IMR-90 (cell line): ENCODE measurements around the gene PTCD1. TPM values are rescaled to one million over a fixed set of nuclear protein-coding genes. Genes with fewer than 3 reads are reported as not detected.

Experiments used
- ATAC-seq: fragments of 200-7000 bp; cut with Tn5 transposase; 2 replicates; pipeline ENCODE4 v1.9.1; 2020; ENCODE audit warnings: low read depth, mild to moderate bottlenecking, moderate library complexity
- BruUV-seq: library from RNA; stranded (reverse); fragments of 400-500 nt; replicated peaks from 2 replicates; lab custom pipeline; 2021; lab: Mats Ljungman, UMichigan
- CTCF ChIA-PET: fragments of 300-600 bp; formaldehyde crosslinking; extraction: SDS; loops from one replicate; lab custom pipeline; 2021; ENCODE audit warnings: antibody characterized with exemption; lab: Yijun Ruan, JAX
- POLR2A ChIA-PET: fragments of 300-600 bp; sonication (Branson Sonifier 250); formaldehyde crosslinking; loops from one replicate; lab custom pipeline; 2022; ENCODE audit warnings: antibody characterized with exemption; ENCODE audit not compliant: unreplicated experiment; lab: Charles Lee
- DNase-seq: peaks from one replicate; pipeline ENCODE4 v3.0.0; 2013
- H2AFZ ChIP-seq: replicated peaks from 2 replicates; pipeline ENCODE3; 2013; ENCODE audit warnings: low read length, mild to moderate bottlenecking; ENCODE audit not compliant: poor library complexity
- H2AK5ac ChIP-seq: 2 replicates; pipeline ENCODE4 v1.6.1; 2013; ENCODE audit warnings: low read depth, low read length, inconsistent platforms
- H2AK9ac ChIP-seq: replicated peaks from 2 replicates; pipeline ENCODE3; 2013; ENCODE audit warnings: mild to moderate bottlenecking, low read depth, low read length, moderate library complexity; ENCODE audit not compliant: poor library complexity
- H2BK120ac ChIP-seq: 2 replicates; pipeline ENCODE4 v1.6.1; 2013; ENCODE audit warnings: low read depth, low read length, inconsistent platforms
- H2BK15ac ChIP-seq: 3 replicates; pipeline ENCODE4 v1.6.1; 2013; ENCODE audit warnings: low read depth, low read length, inconsistent platforms
- H2BK20ac ChIP-seq: 2 replicates; pipeline ENCODE4 v1.6.1; 2013; ENCODE audit warnings: low read depth, mild to moderate bottlenecking, inconsistent platforms, low read length, moderate library complexity
- H2BK5ac ChIP-seq: 2 replicates; pipeline ENCODE4 v1.6.1; 2013; ENCODE audit warnings: mild to moderate bottlenecking, low read depth, low read length, inconsistent platforms; ENCODE audit not compliant: poor library complexity, severe bottlenecking
- H3K14ac ChIP-seq: replicated peaks from 2 replicates; pipeline ENCODE4 v1.6.1; 2013; ENCODE audit warnings: low read depth, low read length, inconsistent platforms
- H3K18ac ChIP-seq: 2 replicates; pipeline ENCODE4 v1.6.1; 2013; ENCODE audit warnings: low read depth, low read length, control low read depth
- H3K23ac ChIP-seq: 2 replicates; pipeline ENCODE4 v1.6.1; 2013; ENCODE audit warnings: low read depth, low read length, inconsistent platforms
- H3K27ac ChIP-seq: 2 replicates; pipeline ENCODE4 v1.5.1; 2013; ENCODE audit warnings: mild to moderate bottlenecking, control low read depth, low read length; ENCODE audit not compliant: insufficient read depth
- H3K27me3 ChIP-seq: 2 replicates; pipeline ENCODE4 v1.6.1; 2013; ENCODE audit warnings: low read length; ENCODE audit not compliant: control insufficient read depth, insufficient read depth
- H3K36me3 ChIP-seq: 2 replicates; pipeline ENCODE4 v1.6.1; 2013; ENCODE audit warnings: low read length, mixed read lengths; ENCODE audit not compliant: control insufficient read depth, insufficient read depth
- H3K4ac ChIP-seq: 2 replicates; pipeline ENCODE4 v1.6.1; 2013; ENCODE audit warnings: low read depth, low read length, inconsistent platforms
- H3K4me1 ChIP-seq: 2 replicates; pipeline ENCODE4 v1.6.1; 2013; ENCODE audit warnings: low read length, mixed read lengths; ENCODE audit not compliant: control insufficient read depth, insufficient read depth
- H3K4me2 ChIP-seq: 2 replicates; pipeline ENCODE4 v1.6.1; 2013; ENCODE audit warnings: low read depth, mild to moderate bottlenecking, control low read depth, low read length, moderate library complexity
- H3K4me3 ChIP-seq: 2 replicates; pipeline ENCODE4 v1.5.1; 2013; ENCODE audit warnings: low read depth, mild to moderate bottlenecking, control low read depth, low read length, moderate library complexity; ENCODE audit not compliant: insufficient read depth
- H3K56ac ChIP-seq: 2 replicates; pipeline ENCODE4 v1.6.1; 2013; ENCODE audit warnings: low read length, inconsistent platforms; ENCODE audit not compliant: insufficient read depth; ENCODE audit errors: extremely low read depth
- H3K79me1 ChIP-seq, 2 experiments: 2 replicates each; pipeline ENCODE4 v1.6.1; 2013; ENCODE audit warnings: low read length in 2 of 2, inconsistent platforms in 1 of 2, low read depth in 1 of 2
- H3K9ac ChIP-seq: 2 replicates; pipeline ENCODE4 v1.6.1; 2013; ENCODE audit warnings: low read depth, low read length, control low read depth
- H3K9me1 ChIP-seq: 2 replicates; pipeline ENCODE4 v1.6.1; 2013; ENCODE audit warnings: low read length, inconsistent platforms; ENCODE audit not compliant: insufficient read depth
- H3K9me3 ChIP-seq: 2 replicates; pipeline ENCODE4 v1.6.1; 2013; ENCODE audit warnings: low read length; ENCODE audit not compliant: control insufficient read depth, insufficient read depth
- H4K20me1 ChIP-seq: 2 replicates; pipeline ENCODE4 v1.6.1; 2013; ENCODE audit warnings: low read length, inconsistent platforms; ENCODE audit not compliant: insufficient read depth
- H4K5ac ChIP-seq: 2 replicates; pipeline ENCODE4 v1.6.1; 2013; ENCODE audit warnings: mild to moderate bottlenecking, low read depth, low read length, control low read depth
- H4K8ac ChIP-seq, 2 experiments: 2 replicates each; pipeline ENCODE4 v1.6.1; 2013; ENCODE audit warnings: low read depth in 2 of 2, low read length in 2 of 2, control low read depth in 1 of 2, inconsistent platforms in 1 of 2
- H4K91ac ChIP-seq: 2 replicates; pipeline ENCODE4 v1.6.1; 2013; ENCODE audit warnings: low read depth, low read length, inconsistent platforms; ENCODE audit not compliant: insufficient read depth
- BHLHE40 ChIP-seq: fragments of 150-350 bp; IDR thresholded peaks from 2 replicates; pipeline ENCODE4 v1.6.1; 2016; ENCODE audit warnings: mild to moderate bottlenecking, low read depth, low read length
- CEBPB ChIP-seq: IDR thresholded peaks from 2 replicates; pipeline ENCODE4 v1.6.1; 2012; ENCODE audit warnings: low read depth, low read length, improper control_type of control experiment
- CHD1 ChIP-seq: IDR thresholded peaks from 2 replicates; pipeline ENCODE4 v1.6.1; 2012; ENCODE audit warnings: low read depth, low read length, improper control_type of control experiment
- FOS ChIP-seq: fragments of 150-350 bp; IDR thresholded peaks from 2 replicates; pipeline ENCODE4 v1.6.1; 2016; ENCODE audit warnings: low read depth, low read length
- MAFK ChIP-seq: IDR thresholded peaks from 2 replicates; pipeline ENCODE4 v1.6.1; 2012; ENCODE audit warnings: low read depth, low read length, improper control_type of control experiment
- MAZ ChIP-seq: IDR thresholded peaks from 2 replicates; pipeline ENCODE4 v1.6.1; 2012; ENCODE audit warnings: low read depth, mild to moderate bottlenecking, low read length, improper control_type of control experiment, moderate library complexity, borderline replicate concordance
- NFE2L2 ChIP-seq: fragments of 150-350 bp; IDR thresholded peaks from 2 replicates; pipeline ENCODE4 v1.6.1; 2016; ENCODE audit warnings: low read depth, mild to moderate bottlenecking, low read length
- POLR2A ChIP-seq: IDR thresholded peaks from 2 replicates; pipeline ENCODE4 v1.6.1; 2012; ENCODE audit warnings: mild to moderate bottlenecking, low read depth, low read length
- RAD21 ChIP-seq: IDR thresholded peaks from 2 replicates; pipeline ENCODE4 v1.6.1; 2012; ENCODE audit warnings: low read length, improper control_type of control experiment
- RCOR1 ChIP-seq: IDR thresholded peaks from 2 replicates; pipeline ENCODE4 v1.6.1; 2012; ENCODE audit warnings: mild to moderate bottlenecking, low read length, improper control_type of control experiment; ENCODE audit not compliant: insufficient replicate concordance
- RFX5 ChIP-seq: IDR thresholded peaks from 2 replicates; pipeline ENCODE4 v1.8.0; 2012; ENCODE audit warnings: low read depth, mild to moderate bottlenecking, low read length, moderate library complexity
- SMC3 ChIP-seq: fragments of 150-350 bp; IDR thresholded peaks from 2 replicates; pipeline ENCODE4 v1.6.1; 2016; ENCODE audit warnings: low read depth, mild to moderate bottlenecking, antibody characterized with exemption, low read length, moderate library complexity
- WGBS, 2 experiments: methylation state at CpG; one replicate each; pipeline versions ENCODE4 v1.1.5 to v1.1.7; 2013; ENCODE audit warnings: missing lambda C conversion rate in 2 of 2; ENCODE audit not compliant: insufficient read length in 1 of 2; ENCODE audit errors: extremely low coverage in 2 of 2; 5-methylcytosine and 5-hydroxymethylcytosine counted together
- dilution Hi-C: fragments of 300-500 bp; cut with HindIII; formaldehyde crosslinking; loops from one replicate; pipeline ENCODE4 v1.14.3; 2018; ENCODE audit warnings: low sequenced_read_pairs; ENCODE audit not compliant: unreplicated experiment
- in situ Hi-C: fragments of 300-500 bp; cut with MboI; formaldehyde crosslinking; loops from 3 replicates; pipeline ENCODE4 v1.14.3; 2019; ENCODE audit warnings: low sequenced_read_pairs, inconsistent platforms, mixed read lengths
- intact Hi-C: fragments of 100-400 bp; cut with micrococcal nuclease; formaldehyde crosslinking; loops from 2 replicates; pipeline ENCODE4 v1.10.0; 2022
- polyA plus RNA-seq, 3 experiments: library from polyadenylated mRNA; depleted of rRNA; stranded (reverse); fragments of >200 nt; gene quantifications; 2 replicates each; pipeline ENCODE4 v1.2.3, GENCODE V29; 2012; ENCODE audit warnings: low replicate concordance in 1 of 3
- total RNA-seq: library from RNA; depleted of rRNA; stranded (reverse); fragments of >200 nt; gene quantifications from 2 replicates; pipeline ENCODE4 v1.2.3, GENCODE V29; 2012
- TF ChIP-seq, protein P1 (sequence below): conservative IDR thresholded peaks from 2 replicates; pipeline ENCODE4 v1.5.1; 2012; ENCODE audit warnings: mild to moderate bottlenecking, low read depth, low read length, improper control_type of control experiment
- TF ChIP-seq, protein P2 (sequence below): fragments of 150-350 bp; IDR thresholded peaks from 2 replicates; pipeline ENCODE4 v1.6.1; 2016; ENCODE audit warnings: low read depth, mild to moderate bottlenecking, low read length, moderate library complexity, borderline replicate concordance
- TF ChIP-seq, protein P3 (sequence below): fragments of 150-350 bp; IDR thresholded peaks from 2 replicates; pipeline ENCODE4 v1.6.1; 2017; ENCODE audit warnings: mild to moderate bottlenecking, antibody characterized with exemption, low read length, low read depth

The PTCD1 gene
- total and polyA plus RNA-seq, 2 of the 4 experiments (the other 2 are of a cell fraction): 2.2 to 4.0 TPM

DNA sequence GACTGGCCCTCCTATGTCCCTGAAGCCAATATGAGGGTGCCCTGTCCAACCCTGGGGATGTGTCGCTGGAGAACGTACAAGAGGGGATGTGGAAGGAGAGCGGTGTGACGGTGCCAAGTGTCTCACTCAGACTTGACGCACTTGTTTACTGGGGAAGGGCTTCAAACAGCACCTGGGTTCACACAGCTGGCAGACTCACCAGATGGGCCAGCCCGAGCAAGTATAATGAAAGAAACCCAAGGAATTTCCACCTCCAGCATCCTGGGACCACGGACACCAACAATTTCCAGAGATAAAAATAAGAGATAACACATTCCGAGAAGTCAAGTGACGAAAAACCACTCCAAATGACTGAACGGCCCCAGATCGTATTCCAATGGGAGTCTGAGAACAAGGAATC is 22.1 kb upstream of the PTCD1 start:
- Histone ChIP-seq H3K14ac (no peak overlapping the region), H3K4me2 (no peak overlapping the region), H3K4me3 (no peak overlapping the region), H4K5ac (no peak overlapping the region), H3K36me3 (peaks cover 47% of the 10 kb centered on the region), H3K23ac (no peak overlapping the region), H2BK15ac (no peak overlapping the region), H3K79me1 (peaks cover 19 to 75% of the 10 kb centered on the region in 2 experiments), H3K56ac (no peak overlapping the region), H3K27me3 (no peaks in the 10 kb centered on the region), H3K9me3 (no peaks in the 10 kb centered on the region), H3K18ac (no peak overlapping the region), H3K4ac (no peak overlapping the region), H3K27ac (no peak overlapping the region), H3K4me1 (no peaks in the 10 kb centered on the region; the same call in 1 of the 2 replicates), H3K9me1 (peaks cover 6% of the 10 kb centered on the region; the same call in 1 of the 2 replicates), H2BK120ac (no peak overlapping the region), H2AFZ (no peak overlapping the region), H2BK20ac (no peak overlapping the region), H4K91ac (no peak overlapping the region), H4K8ac (no peak overlapping the region), H2AK9ac (no peak overlapping the region), H2BK5ac (no peak overlapping the region), H3K9ac (no peak overlapping the region), H4K20me1 (peaks cover 59% of the 10 kb centered on the region), H2AK5ac (no peak overlapping the region)
- ChIA-PET CTCF (no interaction called here), POLR2A (no interaction called here)
- ATAC-seq: no peak
- BruUV-seq: no TSS peak
- in situ Hi-C loops: no loop called here
- TF ChIP-seq, protein P1, sequence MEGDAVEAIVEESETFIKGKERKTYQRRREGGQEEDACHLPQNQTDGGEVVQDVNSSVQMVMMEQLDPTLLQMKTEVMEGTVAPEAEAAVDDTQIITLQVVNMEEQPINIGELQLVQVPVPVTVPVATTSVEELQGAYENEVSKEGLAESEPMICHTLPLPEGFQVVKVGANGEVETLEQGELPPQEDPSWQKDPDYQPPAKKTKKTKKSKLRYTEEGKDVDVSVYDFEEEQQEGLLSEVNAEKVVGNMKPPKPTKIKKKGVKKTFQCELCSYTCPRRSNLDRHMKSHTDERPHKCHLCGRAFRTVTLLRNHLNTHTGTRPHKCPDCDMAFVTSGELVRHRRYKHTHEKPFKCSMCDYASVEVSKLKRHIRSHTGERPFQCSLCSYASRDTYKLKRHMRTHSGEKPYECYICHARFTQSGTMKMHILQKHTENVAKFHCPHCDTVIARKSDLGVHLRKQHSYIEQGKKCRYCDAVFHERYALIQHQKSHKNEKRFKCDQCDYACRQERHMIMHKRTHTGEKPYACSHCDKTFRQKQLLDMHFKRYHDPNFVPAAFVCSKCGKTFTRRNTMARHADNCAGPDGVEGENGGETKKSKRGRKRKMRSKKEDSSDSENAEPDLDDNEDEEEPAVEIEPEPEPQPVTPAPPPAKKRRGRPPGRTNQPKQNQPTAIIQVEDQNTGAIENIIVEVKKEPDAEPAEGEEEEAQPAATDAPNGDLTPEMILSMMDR: no peak
- TF ChIP-seq, protein P2, sequence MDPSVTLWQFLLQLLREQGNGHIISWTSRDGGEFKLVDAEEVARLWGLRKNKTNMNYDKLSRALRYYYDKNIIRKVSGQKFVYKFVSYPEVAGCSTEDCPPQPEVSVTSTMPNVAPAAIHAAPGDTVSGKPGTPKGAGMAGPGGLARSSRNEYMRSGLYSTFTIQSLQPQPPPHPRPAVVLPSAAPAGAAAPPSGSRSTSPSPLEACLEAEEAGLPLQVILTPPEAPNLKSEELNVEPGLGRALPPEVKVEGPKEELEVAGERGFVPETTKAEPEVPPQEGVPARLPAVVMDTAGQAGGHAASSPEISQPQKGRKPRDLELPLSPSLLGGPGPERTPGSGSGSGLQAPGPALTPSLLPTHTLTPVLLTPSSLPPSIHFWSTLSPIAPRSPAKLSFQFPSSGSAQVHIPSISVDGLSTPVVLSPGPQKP: no peak
- TF ChIP-seq, protein P3, sequence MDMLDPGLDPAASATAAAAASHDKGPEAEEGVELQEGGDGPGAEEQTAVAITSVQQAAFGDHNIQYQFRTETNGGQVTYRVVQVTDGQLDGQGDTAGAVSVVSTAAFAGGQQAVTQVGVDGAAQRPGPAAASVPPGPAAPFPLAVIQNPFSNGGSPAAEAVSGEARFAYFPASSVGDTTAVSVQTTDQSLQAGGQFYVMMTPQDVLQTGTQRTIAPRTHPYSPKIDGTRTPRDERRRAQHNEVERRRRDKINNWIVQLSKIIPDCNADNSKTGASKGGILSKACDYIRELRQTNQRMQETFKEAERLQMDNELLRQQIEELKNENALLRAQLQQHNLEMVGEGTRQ: no peak
- TF ChIP-seq RAD21: no peak
- TF ChIP-seq MAFK: no peak
- TF ChIP-seq POLR2A: no peak
- TF ChIP-seq BHLHE40: no peak
- TF ChIP-seq RFX5: no peak
- TF ChIP-seq CEBPB: no peak
- TF ChIP-seq MAZ: no peak
- no peak for TF ChIP-seq SMC3
- TF ChIP-seq CHD1: no peak
- no peak for TF ChIP-seq RCOR1
- no peak for TF ChIP-seq FOS
- TF ChIP-seq NFE2L2: no peak
- dilution Hi-C loops: no loop called here
- no peak for DNase-seq
- intact Hi-C loops: no loop called here
- 100% methylated on average over 4 of the region's 11 CpGs; no CpG with 5 or more reads in 1 of the 2 experiments for WGBS, 2 experiments
